GM23338 (cell line): ENCODE data around the gene DARS2.

ENCODE experiments used
- CREB1 ChIP-seq: fragments of 250-450 bp; sonication (Bioruptor Pico); IDR thresholded peaks from 2 replicates; pipeline ENCODE4 v1.5.0; 2020; ENCODE audit warnings: low read depth, mild to moderate bottlenecking, moderate library complexity
- EZH2 ChIP-seq: fragments of 200-600 bp; sonication (generic); IDR thresholded peaks from one replicate; pipeline ENCODE4 v1.8.0; 2017; ENCODE audit warnings: antibody characterized with exemption, mild to moderate bottlenecking, low read depth; ENCODE audit not compliant: unreplicated experiment
- EZH2phosphoT487 ChIP-seq: fragments of 200-600 bp; sonication (generic); IDR thresholded peaks from one replicate; pipeline ENCODE4 v1.8.1; 2018; ENCODE audit warnings: antibody characterized with exemption; ENCODE audit not compliant: unreplicated experiment
- JUNB ChIP-seq: IDR thresholded peaks from one replicate; pipeline ENCODE4 v1.6.1; 2016; ENCODE audit warnings: antibody characterized with exemption; ENCODE audit not compliant: unreplicated experiment
- NANOG ChIP-seq: IDR thresholded peaks from 2 replicates; pipeline ENCODE4 v1.6.1; 2016; ENCODE audit warnings: antibody characterized with exemption, borderline replicate concordance
- POLR2AphosphoS5 ChIP-seq: IDR thresholded peaks from 2 replicates; pipeline ENCODE4 v1.6.1; 2016; ENCODE audit warnings: antibody characterized with exemption, low read depth
- STAT1 ChIP-seq: IDR thresholded peaks from one replicate; pipeline ENCODE4 v1.6.1; 2016; ENCODE audit warnings: antibody characterized with exemption; ENCODE audit not compliant: unreplicated experiment
- ZNF114 ChIP-seq: fragments of 250-450 bp; sonication (Bioruptor Pico); IDR thresholded peaks from 2 replicates; pipeline ENCODE4 v1.5.0; 2020; ENCODE audit warnings: mild to moderate bottlenecking, moderate library complexity
- ZNF331 ChIP-seq: fragments of 250-450 bp; sonication (Bioruptor Pico); IDR thresholded peaks from 2 replicates; pipeline ENCODE4 v1.5.0; 2020; ENCODE audit warnings: low read depth, mild to moderate bottlenecking, moderate library complexity
- TF ChIP-seq, protein P1 (sequence below), 2 experiments: fragments of 200-600 bp in 1 of 2; sonication (generic) in 1 of 2; conservative IDR thresholded peaks; 2 replicates each; pipeline versions ENCODE4 v1.5.1 to v1.6.1; 2016 to 2017; ENCODE audit warnings: antibody characterized with exemption in 2 of 2, low read depth in 2 of 2, mild to moderate bottlenecking in 2 of 2, moderate library complexity in 1 of 2
- TF ChIP-seq, protein P2 (sequence below): IDR thresholded peaks from one replicate; pipeline ENCODE4 v1.6.1; 2018; ENCODE audit warnings: antibody characterized with exemption; ENCODE audit not compliant: unreplicated experiment
- TF ChIP-seq, protein P3 (sequence below): IDR thresholded peaks from 2 replicates; pipeline ENCODE4 v1.6.1; 2016; ENCODE audit warnings: antibody characterized with exemption
- TF ChIP-seq, protein P4 (sequence below): fragments of 250-450 bp; sonication (Bioruptor Pico); IDR thresholded peaks from 2 replicates; pipeline ENCODE4 v1.5.0; 2020; ENCODE audit warnings: mild to moderate bottlenecking, moderate library complexity

DNA sequence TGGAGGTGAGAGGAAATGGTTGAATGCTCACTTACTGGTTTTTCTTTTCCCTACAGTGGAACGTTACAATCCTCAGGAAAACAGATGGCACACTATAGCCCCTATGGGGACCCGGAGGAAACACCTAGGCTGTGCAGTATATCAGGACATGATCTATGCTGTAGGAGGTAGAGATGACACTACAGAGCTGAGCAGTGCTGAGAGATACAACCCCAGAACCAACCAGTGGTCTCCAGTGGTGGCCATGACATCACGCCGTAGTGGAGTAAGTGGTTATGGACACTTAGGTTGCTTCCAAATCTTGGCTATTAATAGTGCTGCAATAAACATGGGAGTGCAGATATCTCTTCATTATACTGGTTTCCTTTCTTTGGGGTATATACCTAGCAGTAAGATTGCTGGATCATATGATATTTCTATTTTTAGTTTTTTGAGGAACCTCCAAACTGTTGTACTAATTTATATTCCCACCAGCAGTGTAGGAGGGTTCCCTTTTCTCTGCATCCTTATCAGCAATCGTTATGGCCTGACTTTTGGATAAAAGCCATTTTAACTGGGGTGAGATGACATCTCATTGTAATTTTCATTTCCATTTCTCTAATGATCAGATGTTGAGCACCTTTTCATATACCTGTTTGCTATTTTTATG is 48.8 kb upstream of the DARS2 start:
- TF ChIP-seq STAT1 (no peak), POLR2AphosphoS5 (no peak), EZH2phosphoT487 (no peak), EZH2 (no peak), CREB1 (no peak), JUNB (no peak), NANOG (no peak), ZNF331 (no peak), ZNF114 (CRISPR knock-in tag) (no peak)
- TF ChIP-seq, protein P1, sequence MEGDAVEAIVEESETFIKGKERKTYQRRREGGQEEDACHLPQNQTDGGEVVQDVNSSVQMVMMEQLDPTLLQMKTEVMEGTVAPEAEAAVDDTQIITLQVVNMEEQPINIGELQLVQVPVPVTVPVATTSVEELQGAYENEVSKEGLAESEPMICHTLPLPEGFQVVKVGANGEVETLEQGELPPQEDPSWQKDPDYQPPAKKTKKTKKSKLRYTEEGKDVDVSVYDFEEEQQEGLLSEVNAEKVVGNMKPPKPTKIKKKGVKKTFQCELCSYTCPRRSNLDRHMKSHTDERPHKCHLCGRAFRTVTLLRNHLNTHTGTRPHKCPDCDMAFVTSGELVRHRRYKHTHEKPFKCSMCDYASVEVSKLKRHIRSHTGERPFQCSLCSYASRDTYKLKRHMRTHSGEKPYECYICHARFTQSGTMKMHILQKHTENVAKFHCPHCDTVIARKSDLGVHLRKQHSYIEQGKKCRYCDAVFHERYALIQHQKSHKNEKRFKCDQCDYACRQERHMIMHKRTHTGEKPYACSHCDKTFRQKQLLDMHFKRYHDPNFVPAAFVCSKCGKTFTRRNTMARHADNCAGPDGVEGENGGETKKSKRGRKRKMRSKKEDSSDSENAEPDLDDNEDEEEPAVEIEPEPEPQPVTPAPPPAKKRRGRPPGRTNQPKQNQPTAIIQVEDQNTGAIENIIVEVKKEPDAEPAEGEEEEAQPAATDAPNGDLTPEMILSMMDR (conservative IDR thresholded peaks at IDR 0.05; ENCODE audit: low read depth in 2 of 2) = no peak
- TF ChIP-seq, protein P2, sequence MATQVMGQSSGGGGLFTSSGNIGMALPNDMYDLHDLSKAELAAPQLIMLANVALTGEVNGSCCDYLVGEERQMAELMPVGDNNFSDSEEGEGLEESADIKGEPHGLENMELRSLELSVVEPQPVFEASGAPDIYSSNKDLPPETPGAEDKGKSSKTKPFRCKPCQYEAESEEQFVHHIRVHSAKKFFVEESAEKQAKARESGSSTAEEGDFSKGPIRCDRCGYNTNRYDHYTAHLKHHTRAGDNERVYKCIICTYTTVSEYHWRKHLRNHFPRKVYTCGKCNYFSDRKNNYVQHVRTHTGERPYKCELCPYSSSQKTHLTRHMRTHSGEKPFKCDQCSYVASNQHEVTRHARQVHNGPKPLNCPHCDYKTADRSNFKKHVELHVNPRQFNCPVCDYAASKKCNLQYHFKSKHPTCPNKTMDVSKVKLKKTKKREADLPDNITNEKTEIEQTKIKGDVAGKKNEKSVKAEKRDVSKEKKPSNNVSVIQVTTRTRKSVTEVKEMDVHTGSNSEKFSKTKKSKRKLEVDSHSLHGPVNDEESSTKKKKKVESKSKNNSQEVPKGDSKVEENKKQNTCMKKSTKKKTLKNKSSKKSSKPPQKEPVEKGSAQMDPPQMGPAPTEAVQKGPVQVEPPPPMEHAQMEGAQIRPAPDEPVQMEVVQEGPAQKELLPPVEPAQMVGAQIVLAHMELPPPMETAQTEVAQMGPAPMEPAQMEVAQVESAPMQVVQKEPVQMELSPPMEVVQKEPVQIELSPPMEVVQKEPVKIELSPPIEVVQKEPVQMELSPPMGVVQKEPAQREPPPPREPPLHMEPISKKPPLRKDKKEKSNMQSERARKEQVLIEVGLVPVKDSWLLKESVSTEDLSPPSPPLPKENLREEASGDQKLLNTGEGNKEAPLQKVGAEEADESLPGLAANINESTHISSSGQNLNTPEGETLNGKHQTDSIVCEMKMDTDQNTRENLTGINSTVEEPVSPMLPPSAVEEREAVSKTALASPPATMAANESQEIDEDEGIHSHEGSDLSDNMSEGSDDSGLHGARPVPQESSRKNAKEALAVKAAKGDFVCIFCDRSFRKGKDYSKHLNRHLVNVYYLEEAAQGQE = no peak
- TF ChIP-seq, protein P3, sequence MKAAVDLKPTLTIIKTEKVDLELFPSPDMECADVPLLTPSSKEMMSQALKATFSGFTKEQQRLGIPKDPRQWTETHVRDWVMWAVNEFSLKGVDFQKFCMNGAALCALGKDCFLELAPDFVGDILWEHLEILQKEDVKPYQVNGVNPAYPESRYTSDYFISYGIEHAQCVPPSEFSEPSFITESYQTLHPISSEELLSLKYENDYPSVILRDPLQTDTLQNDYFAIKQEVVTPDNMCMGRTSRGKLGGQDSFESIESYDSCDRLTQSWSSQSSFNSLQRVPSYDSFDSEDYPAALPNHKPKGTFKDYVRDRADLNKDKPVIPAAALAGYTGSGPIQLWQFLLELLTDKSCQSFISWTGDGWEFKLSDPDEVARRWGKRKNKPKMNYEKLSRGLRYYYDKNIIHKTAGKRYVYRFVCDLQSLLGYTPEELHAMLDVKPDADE = no peak
- TF ChIP-seq, protein P4, sequence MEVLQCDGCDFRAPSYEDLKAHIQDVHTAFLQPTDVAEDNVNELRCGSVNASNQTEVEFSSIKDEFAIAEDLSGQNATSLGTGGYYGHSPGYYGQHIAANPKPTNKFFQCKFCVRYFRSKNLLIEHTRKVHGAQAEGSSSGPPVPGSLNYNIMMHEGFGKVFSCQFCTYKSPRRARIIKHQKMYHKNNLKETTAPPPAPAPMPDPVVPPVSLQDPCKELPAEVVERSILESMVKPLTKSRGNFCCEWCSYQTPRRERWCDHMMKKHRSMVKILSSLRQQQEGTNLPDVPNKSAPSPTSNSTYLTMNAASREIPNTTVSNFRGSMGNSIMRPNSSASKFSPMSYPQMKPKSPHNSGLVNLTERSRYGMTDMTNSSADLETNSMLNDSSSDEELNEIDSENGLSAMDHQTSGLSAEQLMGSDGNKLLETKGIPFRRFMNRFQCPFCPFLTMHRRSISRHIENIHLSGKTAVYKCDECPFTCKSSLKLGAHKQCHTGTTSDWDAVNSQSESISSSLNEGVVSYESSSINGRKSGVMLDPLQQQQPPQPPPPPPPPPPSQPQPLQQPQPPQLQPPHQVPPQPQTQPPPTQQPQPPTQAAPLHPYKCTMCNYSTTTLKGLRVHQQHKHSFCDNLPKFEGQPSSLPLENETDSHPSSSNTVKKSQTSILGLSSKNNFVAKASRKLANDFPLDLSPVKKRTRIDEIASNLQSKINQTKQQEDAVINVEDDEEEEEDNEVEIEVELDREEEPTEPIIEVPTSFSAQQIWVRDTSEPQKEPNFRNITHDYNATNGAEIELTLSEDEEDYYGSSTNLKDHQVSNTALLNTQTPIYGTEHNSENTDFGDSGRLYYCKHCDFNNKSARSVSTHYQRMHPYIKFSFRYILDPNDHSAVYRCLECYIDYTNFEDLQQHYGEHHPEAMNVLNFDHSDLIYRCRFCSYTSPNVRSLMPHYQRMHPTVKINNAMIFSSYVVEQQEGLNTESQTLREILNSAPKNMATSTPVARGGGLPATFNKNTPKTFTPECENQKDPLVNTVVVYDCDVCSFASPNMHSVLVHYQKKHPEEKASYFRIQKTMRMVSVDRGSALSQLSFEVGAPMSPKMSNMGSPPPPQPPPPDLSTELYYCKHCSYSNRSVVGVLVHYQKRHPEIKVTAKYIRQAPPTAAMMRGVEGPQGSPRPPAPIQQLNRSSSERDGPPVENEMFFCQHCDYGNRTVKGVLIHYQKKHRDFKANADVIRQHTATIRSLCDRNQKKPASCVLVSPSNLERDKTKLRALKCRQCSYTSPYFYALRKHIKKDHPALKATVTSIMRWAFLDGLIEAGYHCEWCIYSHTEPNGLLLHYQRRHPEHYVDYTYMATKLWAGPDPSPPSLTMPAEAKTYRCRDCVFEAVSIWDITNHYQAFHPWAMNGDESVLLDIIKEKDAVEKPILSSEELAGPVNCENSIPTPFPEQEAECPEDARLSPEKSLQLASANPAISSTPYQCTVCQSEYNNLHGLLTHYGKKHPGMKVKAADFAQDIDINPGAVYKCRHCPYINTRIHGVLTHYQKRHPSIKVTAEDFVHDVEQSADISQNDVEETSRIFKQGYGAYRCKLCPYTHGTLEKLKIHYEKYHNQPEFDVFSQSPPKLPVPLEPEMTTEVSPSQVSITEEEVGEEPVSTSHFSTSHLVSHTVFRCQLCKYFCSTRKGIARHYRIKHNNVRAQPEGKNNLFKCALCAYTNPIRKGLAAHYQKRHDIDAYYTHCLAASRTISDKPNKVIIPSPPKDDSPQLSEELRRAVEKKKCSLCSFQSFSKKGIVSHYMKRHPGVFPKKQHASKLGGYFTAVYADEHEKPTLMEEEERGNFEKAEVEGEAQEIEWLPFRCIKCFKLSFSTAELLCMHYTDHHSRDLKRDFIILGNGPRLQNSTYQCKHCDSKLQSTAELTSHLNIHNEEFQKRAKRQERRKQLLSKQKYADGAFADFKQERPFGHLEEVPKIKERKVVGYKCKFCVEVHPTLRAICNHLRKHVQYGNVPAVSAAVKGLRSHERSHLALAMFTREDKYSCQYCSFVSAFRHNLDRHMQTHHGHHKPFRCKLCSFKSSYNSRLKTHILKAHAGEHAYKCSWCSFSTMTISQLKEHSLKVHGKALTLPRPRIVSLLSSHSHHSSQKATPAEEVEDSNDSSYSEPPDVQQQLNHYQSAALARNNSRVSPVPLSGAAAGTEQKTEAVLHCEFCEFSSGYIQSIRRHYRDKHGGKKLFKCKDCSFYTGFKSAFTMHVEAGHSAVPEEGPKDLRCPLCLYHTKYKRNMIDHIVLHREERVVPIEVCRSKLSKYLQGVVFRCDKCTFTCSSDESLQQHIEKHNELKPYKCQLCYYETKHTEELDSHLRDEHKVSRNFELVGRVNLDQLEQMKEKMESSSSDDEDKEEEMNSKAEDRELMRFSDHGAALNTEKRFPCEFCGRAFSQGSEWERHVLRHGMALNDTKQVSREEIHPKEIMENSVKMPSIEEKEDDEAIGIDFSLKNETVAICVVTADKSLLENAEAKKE = no peak
